WERI-Rb-1 (cell line): ENCODE data around the gene GPC2.

ENCODE experiments used
- DNase-seq: peaks from one replicate; pipeline ENCODE4 v3.0.0-alpha.2; 2020
- H3K27ac ChIP-seq: fragments of 250-450 bp; sonication (Bioruptor Pico); 2 replicates; pipeline ENCODE4 v1.5.1; 2020; ENCODE audit warnings: mild to moderate bottlenecking, moderate library complexity
- H3K27me3 ChIP-seq: fragments of 250-450 bp; sonication (Bioruptor Pico); 2 replicates; pipeline ENCODE4 v1.5.1; 2021; ENCODE audit warnings: mild to moderate bottlenecking, low read depth, moderate library complexity; ENCODE audit not compliant: insufficient read depth, severe bottlenecking
- H3K36me3 ChIP-seq: fragments of 250-450 bp; sonication (Bioruptor Pico); 2 replicates; pipeline ENCODE4 v1.5.1; 2020; ENCODE audit warnings: mild to moderate bottlenecking, moderate library complexity
- H3K4me3 ChIP-seq: 2 replicates; pipeline ENCODE4 v1.5.1; 2011; ENCODE audit warnings: low read depth, mild to moderate bottlenecking, control low read depth, low read length
- H3K9me3 ChIP-seq: fragments of 250-450 bp; sonication (Bioruptor Pico); 2 replicates; pipeline ENCODE4 v1.5.1; 2021; ENCODE audit warnings: mild to moderate bottlenecking, moderate library complexity; ENCODE audit not compliant: severe bottlenecking
- TF ChIP-seq, protein P1 (sequence below): IDR thresholded peaks from 2 replicates; pipeline ENCODE4 v1.5.1; 2011; ENCODE audit warnings: low read depth, mild to moderate bottlenecking, control low read depth, inconsistent platforms, low read length

The GPC2 gene

DNA sequence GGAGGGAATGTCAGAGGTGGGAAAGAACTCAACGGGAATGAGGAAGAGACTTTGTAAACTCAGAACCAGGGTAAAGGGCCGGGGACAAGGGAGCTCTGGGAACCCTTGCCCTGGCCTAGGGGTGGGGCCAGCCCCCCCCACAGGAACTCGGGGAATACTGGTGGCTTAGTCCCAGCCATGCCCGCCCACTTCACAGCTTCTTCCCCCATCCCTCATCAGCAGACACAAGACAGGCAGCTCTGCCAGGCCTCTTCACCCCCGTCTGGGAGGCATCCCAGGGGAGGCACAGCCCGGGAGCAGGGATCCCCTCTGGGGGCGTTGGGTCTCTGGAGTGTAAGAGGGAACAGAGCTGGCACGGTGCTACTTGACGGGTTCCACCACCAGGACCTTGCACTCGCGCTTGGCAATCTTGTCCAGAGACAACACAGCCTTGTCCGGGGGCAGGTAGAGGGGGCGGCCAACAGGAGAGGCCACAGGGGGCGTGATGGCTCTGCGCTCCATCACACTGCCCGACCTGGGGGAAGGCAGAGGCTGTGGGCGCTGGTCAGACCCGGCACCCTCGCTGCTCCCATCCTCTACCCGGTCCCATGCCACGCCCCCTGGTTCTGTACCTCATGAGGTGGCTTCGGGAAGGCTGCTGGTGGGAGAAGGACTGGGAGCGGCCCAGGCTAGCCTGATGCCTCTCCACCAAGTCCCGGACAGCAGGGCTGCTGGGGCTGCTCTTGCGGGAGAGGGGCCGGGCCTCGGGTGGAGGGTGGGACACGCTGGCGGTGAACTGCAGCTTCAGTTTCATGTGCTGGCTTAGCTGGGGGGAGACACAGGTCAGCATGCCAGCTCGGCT lies 22.3 kb downstream of the GPC2 start:
- Histone ChIP-seq H3K36me3 (peaks cover 48% of the 10 kb centered on the region), H3K9me3 (no peaks in the 10 kb centered on the region), H3K27ac (no peak overlapping the region), H3K4me3 (no peak overlapping the region), H3K27me3 (no peaks in the 10 kb centered on the region)
- no peak for DNase-seq
- TF ChIP-seq, protein P1, sequence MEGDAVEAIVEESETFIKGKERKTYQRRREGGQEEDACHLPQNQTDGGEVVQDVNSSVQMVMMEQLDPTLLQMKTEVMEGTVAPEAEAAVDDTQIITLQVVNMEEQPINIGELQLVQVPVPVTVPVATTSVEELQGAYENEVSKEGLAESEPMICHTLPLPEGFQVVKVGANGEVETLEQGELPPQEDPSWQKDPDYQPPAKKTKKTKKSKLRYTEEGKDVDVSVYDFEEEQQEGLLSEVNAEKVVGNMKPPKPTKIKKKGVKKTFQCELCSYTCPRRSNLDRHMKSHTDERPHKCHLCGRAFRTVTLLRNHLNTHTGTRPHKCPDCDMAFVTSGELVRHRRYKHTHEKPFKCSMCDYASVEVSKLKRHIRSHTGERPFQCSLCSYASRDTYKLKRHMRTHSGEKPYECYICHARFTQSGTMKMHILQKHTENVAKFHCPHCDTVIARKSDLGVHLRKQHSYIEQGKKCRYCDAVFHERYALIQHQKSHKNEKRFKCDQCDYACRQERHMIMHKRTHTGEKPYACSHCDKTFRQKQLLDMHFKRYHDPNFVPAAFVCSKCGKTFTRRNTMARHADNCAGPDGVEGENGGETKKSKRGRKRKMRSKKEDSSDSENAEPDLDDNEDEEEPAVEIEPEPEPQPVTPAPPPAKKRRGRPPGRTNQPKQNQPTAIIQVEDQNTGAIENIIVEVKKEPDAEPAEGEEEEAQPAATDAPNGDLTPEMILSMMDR = no peak

DNA sequence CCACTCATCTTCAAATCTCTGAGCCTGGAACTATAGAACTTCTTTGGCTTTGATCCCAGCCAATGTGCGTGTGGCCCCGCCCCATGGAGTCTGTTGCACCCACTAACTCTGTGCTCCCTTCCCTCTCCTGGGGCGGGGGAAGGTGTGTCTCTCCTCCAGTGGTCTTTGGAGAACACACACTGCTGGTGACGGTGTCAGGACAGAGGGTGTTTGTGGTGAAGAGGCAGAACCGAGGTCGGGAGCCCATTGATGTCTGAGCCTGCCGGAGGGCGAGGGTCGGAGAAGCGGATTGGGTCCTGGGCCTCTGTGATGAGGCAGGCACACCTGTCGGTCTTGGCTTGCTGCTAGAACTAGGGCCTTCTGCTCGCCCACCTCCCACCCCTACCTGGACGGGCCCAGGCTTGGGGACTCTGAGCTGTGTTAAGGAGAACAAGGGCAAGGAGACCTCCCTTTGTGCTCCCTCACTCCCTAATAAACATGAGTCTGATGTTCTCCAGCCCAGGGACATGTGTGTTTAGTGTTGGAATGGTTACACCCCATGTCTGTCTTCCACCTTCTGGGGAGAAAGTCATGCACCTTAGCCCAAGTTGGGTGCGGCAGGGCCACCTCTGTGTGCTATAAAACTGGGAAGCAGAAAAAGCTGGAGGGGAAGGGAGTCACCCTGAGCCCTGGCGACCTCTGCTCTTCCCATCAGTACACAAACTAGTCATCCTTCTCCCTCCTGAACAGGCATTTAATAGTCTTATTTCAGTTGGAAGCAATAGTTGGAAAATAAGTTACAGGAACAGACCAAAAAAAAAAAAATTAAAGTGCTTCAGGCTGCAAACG lies 23.3 kb downstream of the GPC2 start:
- no peaks in the 10 kb centered on the region for H3K27me3 ChIP-seq
- H3K36me3 ChIP-seq = peaks cover 48% of the 10 kb centered on the region
- no peaks in the 10 kb centered on the region for H3K9me3 ChIP-seq
- no peak overlapping the region for H3K27ac ChIP-seq
- TF ChIP-seq, protein P1 = no peak
- no peak overlapping the region for H3K4me3 ChIP-seq
- no peak for DNase-seq

DNA sequence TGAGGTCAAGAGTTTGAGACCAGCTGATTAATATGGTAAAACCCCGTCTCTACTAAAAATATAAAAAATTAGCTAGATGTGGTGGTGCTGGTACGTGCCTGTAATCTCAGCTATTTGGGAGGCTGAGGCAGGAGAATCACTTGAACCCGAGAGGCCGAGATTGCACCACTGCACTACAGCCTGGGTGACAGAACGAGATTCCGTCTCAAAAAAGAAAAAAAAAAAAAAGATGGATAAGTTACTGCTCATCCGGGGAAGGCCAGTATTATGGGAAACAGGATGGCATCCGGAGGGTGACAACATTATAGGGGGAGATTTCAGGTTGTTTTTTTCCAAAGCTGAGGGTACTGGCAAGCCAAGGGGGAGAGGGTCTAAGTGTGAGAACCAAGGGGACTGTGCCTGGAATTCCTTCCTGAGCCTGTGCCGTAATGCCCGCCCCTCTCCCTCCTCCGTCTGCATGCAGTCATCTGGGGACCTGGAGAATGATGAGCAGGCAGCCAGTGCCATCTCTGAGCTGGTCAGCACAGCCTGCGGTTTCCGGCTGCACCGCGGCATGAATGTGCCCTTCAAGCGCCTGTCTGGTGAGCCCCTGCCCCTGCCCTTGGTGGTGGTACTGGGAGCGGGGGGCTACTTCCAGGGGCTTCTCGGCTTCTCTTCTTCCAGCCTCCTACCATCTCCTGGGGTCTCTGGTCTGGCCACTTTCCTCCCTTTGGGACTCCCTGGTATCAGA lies 24.1 kb downstream of the GPC2 start:
- DNase-seq = no peak
- Histone ChIP-seq H3K27ac (no peak overlapping the region), H3K36me3 (peaks cover 48% of the 10 kb centered on the region), H3K9me3 (no peaks in the 10 kb centered on the region), H3K4me3 (no peak overlapping the region), H3K27me3 (no peaks in the 10 kb centered on the region)
- TF ChIP-seq, protein P1 = no peak

DNA sequence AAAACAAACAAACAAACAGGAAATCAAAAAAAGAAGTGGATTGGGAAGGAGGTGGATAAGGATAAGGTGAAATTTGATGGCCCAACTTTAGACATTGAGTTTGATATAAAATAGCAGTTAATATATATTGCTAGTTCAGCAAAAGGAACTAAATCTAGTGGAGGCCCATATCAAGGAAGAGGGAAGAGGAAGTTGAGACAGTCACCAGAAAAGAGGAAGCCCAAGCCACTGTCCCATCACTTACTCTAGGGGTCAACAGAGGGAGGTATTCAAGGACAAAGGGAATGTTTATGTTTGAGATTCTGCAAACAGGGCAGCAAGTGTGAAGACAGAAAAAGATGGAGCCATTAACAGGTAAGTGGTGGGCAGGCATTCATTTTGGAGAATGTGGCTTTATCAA lies 24.8 kb downstream of the GPC2 start:
- no peaks in the 10 kb centered on the region for H3K9me3 ChIP-seq
- no peaks in the 10 kb centered on the region for H3K27me3 ChIP-seq
- H3K36me3 ChIP-seq = peaks cover 48% of the 10 kb centered on the region
- H3K27ac ChIP-seq = no peak overlapping the region
- no peak overlapping the region for H3K4me3 ChIP-seq
- TF ChIP-seq, protein P1 = no peak
- no peak for DNase-seq

DNA sequence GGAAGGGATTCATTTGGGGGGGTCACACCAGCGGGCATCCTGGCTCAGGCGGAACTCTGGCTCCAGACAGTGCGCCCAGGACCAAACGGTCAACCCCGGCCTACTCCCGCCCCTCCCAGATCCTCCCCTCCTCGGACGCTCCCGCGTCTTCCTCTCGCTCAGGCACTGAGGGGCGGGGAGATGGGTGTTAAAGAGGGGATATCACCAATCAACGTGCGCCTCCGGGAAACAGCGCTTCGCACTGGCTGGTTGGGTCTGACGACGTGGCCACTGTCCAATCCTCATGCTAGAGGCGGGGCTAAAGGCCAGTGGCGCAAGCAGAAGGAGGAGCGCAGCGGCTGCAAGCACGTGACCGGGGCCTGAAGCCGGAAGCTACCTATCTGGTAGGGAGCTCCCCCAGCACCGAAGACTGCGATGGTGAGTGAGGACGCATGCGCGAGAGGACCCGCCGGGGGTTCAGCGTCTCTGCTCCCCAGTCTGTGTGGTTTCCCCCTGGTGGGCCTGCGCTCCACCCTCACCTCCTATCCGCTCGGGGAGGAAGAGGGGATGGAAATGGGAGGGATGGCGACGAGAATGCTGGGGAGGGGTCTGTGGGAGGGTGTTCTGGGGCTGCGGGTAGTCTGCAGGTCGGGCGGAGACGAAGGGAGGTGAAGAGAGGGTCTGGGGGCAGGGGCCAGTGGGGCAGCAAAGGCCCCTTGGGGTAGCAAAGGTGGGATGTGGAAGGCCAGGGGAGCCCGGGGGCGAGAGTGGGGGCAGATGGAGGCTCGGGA lies 28.4 kb downstream of the GPC2 start, which contains the start of gene LAMTOR4:
Gene LAMTOR4, plus strand, starts transcription at position 360 of the 770 bp plus-strand sequence. Its CDS starts 55 bp downstream, at position 415.
- TF ChIP-seq, protein P1 = no peak
- no peaks in the 10 kb centered on the region for H3K9me3 ChIP-seq
- DNase-seq = peak; percentile 99

More for the DNA sequence above, 28.4 kb downstream of the GPC2 start, which contains the start of gene LAMTOR4:
- peak within 1 kb of the TSS; percentile 78 for H3K27ac ChIP-seq
- H3K4me3 ChIP-seq = peak within 1 kb of the TSS; percentile 93
- H3K36me3 ChIP-seq = peaks cover 22% of the 10 kb centered on the region
- H3K27me3 ChIP-seq = no peaks in the 10 kb centered on the region
